Gastrocnemius medialis (tissue), 4 donors: ENCODE data around the gene CD7.

Experiments
- POLR2A ChIP-seq, 2 donors: fragments of 450-650 bp; IDR thresholded peaks; one replicate each; pipeline ENCODE4 v1.6.1; 2017; ENCODE audit warnings: antibody characterized with exemption in 2 of 2, mild to moderate bottlenecking in 2 of 2, moderate library complexity in 2 of 2
- TF ChIP-seq, protein P1 (sequence below), 5 experiments: fragments of 450-650 bp in 3 of 5; fragments of 200-600 bp in 2 of 5; sonication (generic) in 2 of 5; IDR thresholded peaks in 4 of 5; conservative IDR thresholded peaks in 1 of 5; 1 replicate in 4 of 5; 2 replicates in 1 of 5; pipeline ENCODE4 v1.5.1; 2016 to 2019; ENCODE audit warnings: antibody characterized with exemption in 5 of 5, mild to moderate bottlenecking in 3 of 5, moderate library complexity in 3 of 5

DNA sequence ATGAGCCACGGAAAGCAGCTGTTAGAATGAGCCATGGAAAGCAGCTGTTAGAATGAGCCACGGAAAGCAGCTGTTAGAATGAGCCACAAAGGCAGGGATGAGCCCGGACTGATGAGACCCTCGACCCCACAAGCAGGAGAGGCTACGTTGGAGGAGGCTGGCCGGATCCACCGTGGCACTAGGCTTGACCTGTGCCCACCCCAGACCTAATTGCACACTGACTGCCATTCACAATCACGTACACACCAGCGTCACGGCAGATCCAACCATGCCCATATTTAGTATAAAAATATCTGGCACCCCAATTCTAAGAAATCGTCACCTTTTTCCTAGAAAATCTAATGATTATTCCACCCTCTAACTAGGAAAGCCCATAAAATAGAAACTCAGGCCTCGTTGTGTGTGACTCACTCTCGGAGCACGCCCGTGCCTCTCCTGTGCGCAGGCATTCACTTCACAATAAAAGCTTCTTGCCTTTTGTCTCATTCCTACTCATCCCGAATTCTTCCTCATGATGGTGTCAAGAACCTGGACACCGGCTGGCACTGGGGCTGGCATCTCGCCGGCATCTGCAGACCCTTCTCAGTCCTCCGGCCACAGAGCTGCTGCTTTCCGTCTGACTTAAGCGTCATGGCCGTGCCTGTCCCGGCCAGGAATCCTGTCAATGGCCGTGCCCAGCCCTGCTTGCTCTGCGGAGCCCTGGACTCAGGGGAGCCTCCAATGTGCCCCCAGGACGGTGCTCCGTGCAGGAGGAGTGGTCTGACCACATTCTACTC is 21.6 kb upstream of the CD7 start:
- no peak for TF ChIP-seq POLR2A (IDR thresholded peaks at IDR 0.05)
- TF ChIP-seq, protein P1, sequence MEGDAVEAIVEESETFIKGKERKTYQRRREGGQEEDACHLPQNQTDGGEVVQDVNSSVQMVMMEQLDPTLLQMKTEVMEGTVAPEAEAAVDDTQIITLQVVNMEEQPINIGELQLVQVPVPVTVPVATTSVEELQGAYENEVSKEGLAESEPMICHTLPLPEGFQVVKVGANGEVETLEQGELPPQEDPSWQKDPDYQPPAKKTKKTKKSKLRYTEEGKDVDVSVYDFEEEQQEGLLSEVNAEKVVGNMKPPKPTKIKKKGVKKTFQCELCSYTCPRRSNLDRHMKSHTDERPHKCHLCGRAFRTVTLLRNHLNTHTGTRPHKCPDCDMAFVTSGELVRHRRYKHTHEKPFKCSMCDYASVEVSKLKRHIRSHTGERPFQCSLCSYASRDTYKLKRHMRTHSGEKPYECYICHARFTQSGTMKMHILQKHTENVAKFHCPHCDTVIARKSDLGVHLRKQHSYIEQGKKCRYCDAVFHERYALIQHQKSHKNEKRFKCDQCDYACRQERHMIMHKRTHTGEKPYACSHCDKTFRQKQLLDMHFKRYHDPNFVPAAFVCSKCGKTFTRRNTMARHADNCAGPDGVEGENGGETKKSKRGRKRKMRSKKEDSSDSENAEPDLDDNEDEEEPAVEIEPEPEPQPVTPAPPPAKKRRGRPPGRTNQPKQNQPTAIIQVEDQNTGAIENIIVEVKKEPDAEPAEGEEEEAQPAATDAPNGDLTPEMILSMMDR (IDR thresholded peaks at IDR 0.05 in 4 of 5, conservative IDR thresholded peaks at IDR 0.05 in 1 of 5): no peak
